Neutrophil (primary cell): ENCODE results near the gene PTPRJ.
A peak's percentile ranks its signal among the peaks of the same experiment; 100 is the strongest.
"Not testable (repeated sequence)": the region's sequence is repeated elsewhere in the genome, so short reads cannot be mapped to it uniquely, and the experiment has no call there.

Source experiments
- H3K27ac ChIP-seq: fragments of 200-600 bp; sonication (generic); 2 replicates; pipeline ENCODE4 v1.5.1; 2016; ENCODE audit warnings: mild to moderate bottlenecking, moderate library complexity
- H3K27me3 ChIP-seq: fragments of 200-600 bp; sonication (generic); 2 replicates; pipeline ENCODE4 v1.6.0; 2016; ENCODE audit warnings: mild to moderate bottlenecking
- H3K36me3 ChIP-seq: fragments of 200-600 bp; sonication (generic); 2 replicates; pipeline ENCODE4 v1.5.1; 2017
- H3K4me1 ChIP-seq, 2 experiments: fragments of 200-600 bp in 1 of 2; sonication (generic) in 1 of 2; 1 replicate in 1 of 2; 2 replicates in 1 of 2; pipeline versions ENCODE4 v1.5.1 to v1.6.1; 2013 to 2016; ENCODE audit warnings: low read depth in 1 of 2, low read length in 1 of 2, mild to moderate bottlenecking in 1 of 2, moderate library complexity in 1 of 2; ENCODE audit not compliant: control insufficient read depth in 1 of 2, insufficient read depth in 1 of 2
- H3K4me3 ChIP-seq, 2 experiments: fragments of 200-600 bp in 1 of 2; sonication (generic) in 1 of 2; 1 replicate in 1 of 2; 2 replicates in 1 of 2; pipeline ENCODE4 v1.5.1; 2013 to 2016; ENCODE audit warnings: low read depth in 1 of 2, low read length in 1 of 2, mild to moderate bottlenecking in 1 of 2, moderate library complexity in 1 of 2
- H3K9me3 ChIP-seq: fragments of 200-600 bp; sonication (generic); 2 replicates; pipeline ENCODE4 v1.5.1; 2016
- TF ChIP-seq, protein P1 (sequence below): fragments of 200-600 bp; sonication (generic); IDR thresholded peaks from 2 replicates; pipeline ENCODE4 v1.5.1; 2016; ENCODE audit warnings: antibody characterized with exemption

Gene PTPRJ

DNA sequence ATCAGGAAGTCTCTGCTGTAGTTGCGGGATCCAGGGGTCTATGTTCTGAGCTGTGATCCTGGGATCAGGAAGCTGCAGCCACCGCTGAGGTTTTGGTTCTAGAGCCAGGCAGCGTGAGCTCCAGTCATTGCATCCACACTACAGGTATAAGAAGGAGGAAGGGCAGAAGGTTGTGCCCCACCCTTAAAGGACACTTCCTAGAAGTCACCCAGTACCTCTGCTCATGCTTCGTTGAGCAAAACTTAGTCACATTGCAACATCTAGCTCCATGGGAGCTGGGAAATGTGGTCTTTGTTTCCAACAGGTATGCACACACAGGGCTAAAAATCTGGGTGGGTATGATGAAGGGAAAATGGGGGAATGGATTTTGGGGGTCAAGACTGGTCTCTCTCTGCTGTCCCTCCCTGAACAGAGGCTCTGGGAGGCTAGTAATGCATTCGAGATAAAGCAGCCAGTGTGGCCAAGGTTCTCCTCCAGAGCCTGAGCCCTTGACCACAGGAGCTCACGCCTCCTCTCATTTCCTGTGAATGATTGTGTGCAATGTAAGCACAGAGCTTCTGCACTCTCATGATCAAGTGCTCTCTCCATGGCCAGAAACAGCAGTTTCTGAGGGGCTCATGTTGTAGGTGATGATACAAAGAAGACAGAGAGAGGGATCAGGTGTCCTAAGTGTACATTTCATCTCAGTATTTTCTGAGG is 149.5 kb downstream of the PTPRJ start:
- no peaks in the 10 kb centered on the region for H3K27me3 ChIP-seq
- H3K27ac ChIP-seq: peak overlapping the region; percentile 37
- no peak overlapping the region for H3K4me3 ChIP-seq
- H3K36me3 ChIP-seq: peaks cover 97% of the 10 kb centered on the region
- H3K4me1 ChIP-seq: peaks cover 0 to 7% of the 10 kb centered on the region in 2 experiments
- H3K9me3 ChIP-seq: no peaks in the 10 kb centered on the region
- TF ChIP-seq, protein P1, sequence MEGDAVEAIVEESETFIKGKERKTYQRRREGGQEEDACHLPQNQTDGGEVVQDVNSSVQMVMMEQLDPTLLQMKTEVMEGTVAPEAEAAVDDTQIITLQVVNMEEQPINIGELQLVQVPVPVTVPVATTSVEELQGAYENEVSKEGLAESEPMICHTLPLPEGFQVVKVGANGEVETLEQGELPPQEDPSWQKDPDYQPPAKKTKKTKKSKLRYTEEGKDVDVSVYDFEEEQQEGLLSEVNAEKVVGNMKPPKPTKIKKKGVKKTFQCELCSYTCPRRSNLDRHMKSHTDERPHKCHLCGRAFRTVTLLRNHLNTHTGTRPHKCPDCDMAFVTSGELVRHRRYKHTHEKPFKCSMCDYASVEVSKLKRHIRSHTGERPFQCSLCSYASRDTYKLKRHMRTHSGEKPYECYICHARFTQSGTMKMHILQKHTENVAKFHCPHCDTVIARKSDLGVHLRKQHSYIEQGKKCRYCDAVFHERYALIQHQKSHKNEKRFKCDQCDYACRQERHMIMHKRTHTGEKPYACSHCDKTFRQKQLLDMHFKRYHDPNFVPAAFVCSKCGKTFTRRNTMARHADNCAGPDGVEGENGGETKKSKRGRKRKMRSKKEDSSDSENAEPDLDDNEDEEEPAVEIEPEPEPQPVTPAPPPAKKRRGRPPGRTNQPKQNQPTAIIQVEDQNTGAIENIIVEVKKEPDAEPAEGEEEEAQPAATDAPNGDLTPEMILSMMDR: no peak

DNA sequence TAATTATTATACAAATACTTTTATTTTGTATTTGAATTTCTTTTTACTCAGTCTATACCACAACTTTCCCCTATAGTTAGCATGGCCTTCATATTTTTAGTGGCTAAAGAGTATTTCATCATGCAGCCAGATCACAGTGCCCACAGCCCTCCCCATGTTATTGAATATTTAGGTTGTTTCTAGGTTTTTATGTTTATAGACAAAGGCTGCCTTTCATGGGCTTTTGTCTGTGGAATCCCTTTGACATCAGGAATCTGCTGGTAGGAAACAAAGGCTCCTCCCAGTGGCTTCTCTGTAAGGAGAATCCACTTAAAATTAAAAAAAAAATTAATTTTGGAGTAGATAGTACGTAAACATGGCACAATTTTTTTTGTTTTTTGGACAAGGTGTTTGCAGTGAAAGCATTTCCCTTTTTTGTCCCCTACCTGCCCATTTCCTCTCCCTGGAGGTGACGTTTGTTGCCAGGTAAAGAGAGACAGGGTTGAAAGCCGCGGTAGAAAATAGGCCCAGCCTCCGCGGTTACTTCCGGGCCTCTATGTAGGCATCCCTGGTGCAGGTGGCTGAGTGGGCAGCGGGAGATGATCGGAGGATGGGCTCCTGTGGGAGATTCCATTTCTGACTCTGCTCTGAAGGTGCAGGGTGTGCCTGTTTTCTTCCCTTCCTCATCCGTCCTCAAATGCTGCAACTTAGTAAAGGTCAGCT is 154.0 kb downstream of the PTPRJ start:
- Histone ChIP-seq H3K27me3 (no peaks in the 10 kb centered on the region), H3K9me3 (no peaks in the 10 kb centered on the region), H3K4me1 (peaks cover 0 to 7% of the 10 kb centered on the region in 2 experiments), H3K36me3 (peaks cover 92% of the 10 kb centered on the region), H3K4me3 (no peak overlapping the region), H3K27ac (peak overlapping the region; percentile 0)
- TF ChIP-seq, protein P1: no peak

DNA sequence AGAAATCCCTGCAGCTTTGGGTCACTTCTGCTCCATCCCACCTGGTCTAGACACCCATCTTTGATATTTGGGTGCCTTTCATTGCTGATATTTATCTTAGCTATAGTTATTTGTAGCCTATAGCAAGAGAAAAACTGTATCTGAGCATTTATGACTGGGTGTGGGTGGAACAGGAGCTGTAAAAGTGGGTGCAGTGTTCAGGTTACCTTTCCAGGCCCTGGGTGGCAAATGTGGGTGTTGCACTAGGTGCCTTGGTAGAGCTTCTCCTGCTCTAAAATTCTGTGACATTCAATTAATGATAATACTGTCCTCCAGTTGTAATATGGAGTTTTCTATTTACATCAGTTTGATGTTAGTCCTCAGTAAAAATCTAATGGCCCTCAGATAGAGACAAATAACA is 157.9 kb downstream of the PTPRJ start:
- Histone ChIP-seq H3K9me3 (no peaks in the 10 kb centered on the region), H3K27ac (no peak overlapping the region), H3K4me1 (no peaks in the 10 kb centered on the region), H3K4me3 (no peak overlapping the region), H3K36me3 (peaks cover 92% of the 10 kb centered on the region), H3K27me3 (no peaks in the 10 kb centered on the region)
- TF ChIP-seq, protein P1: no peak

DNA sequence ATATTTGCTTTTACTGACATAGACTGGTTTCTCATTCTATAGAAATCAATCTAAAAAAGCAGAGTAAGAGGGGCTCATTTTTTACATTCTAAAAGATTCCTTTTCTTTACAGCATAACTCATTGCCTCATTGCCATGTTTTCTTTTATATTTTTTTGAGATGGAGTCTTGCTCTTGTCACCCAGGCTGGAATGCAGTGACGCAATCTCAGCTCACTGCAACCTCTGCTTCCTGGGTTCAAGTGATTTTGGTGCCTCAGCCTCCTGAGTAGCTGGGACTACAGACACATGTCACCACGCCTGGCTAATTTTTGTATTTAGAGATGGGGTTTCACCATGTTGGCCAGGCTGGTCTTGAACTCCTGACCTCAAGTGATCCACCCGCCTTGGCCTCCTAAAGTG is 159.5 kb downstream of the PTPRJ start:
- H3K4me1 ChIP-seq, H3K9me3 ChIP-seq, H3K4me3 ChIP-seq, H3K27me3 ChIP-seq, H3K27ac ChIP-seq: not testable (repeated sequence)
- peaks cover 94% of the 10 kb centered on the region for H3K36me3 ChIP-seq

DNA sequence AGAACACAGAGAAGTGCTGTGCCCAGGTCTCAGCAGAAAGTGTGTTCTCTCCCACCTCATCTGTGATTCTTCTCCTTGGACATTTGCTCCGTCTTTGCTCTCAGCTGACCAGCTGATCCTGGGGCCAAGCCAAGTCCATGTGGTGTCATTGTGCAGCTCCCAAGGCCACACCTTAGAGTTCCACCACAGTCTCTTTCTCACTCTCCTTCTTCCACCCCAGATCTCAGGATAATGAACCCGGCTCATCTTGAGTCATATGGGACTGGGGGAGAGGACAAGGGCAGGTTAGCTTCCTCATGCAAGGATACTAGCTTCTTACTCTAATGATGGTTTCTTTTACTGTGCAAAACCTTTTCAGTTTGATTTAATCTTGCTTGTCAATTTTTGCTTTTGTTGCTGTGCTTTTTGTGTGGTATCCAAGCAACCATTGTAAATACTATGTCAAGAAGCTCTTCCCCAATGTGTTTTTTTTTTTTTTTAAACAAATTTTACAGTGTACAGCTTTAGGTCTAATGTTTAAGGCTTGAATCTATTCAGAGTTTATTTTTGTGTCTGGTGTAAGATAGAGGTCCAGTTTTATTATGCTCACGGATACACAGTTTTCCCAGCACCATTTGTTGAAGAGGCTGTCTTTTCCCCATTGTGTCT is 161.2 kb downstream of the PTPRJ start:
- Histone ChIP-seq H3K27ac (peak overlapping the region; percentile 42), H3K36me3 (peaks cover 99% of the 10 kb centered on the region), H3K4me1 (no peaks in the 10 kb centered on the region)

More for the DNA sequence above, 161.2 kb downstream of the PTPRJ start:
- Histone ChIP-seq H3K27me3 (no peaks in the 10 kb centered on the region), H3K4me3 (no peak overlapping the region), H3K9me3 (no peaks in the 10 kb centered on the region)
- TF ChIP-seq, protein P1: no peak
